Measurements from ENCODE around the gene DCLK1.

The DCLK1 gene

GRCh38 chr13:36163286-36163685 lies 32.1 kb upstream of the DCLK1 start:
- TF ChIP-seq, protein P1, sequence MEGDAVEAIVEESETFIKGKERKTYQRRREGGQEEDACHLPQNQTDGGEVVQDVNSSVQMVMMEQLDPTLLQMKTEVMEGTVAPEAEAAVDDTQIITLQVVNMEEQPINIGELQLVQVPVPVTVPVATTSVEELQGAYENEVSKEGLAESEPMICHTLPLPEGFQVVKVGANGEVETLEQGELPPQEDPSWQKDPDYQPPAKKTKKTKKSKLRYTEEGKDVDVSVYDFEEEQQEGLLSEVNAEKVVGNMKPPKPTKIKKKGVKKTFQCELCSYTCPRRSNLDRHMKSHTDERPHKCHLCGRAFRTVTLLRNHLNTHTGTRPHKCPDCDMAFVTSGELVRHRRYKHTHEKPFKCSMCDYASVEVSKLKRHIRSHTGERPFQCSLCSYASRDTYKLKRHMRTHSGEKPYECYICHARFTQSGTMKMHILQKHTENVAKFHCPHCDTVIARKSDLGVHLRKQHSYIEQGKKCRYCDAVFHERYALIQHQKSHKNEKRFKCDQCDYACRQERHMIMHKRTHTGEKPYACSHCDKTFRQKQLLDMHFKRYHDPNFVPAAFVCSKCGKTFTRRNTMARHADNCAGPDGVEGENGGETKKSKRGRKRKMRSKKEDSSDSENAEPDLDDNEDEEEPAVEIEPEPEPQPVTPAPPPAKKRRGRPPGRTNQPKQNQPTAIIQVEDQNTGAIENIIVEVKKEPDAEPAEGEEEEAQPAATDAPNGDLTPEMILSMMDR (IDR thresholded peaks at IDR 0.05; ENCODE audit: borderline replicate concordance, insufficient read depth, low read depth, low read length), result no peak
- H3K4me3 ChIP-seq (ENCODE audit: low read depth, low read length), result no peak overlapping the region

DNA sequence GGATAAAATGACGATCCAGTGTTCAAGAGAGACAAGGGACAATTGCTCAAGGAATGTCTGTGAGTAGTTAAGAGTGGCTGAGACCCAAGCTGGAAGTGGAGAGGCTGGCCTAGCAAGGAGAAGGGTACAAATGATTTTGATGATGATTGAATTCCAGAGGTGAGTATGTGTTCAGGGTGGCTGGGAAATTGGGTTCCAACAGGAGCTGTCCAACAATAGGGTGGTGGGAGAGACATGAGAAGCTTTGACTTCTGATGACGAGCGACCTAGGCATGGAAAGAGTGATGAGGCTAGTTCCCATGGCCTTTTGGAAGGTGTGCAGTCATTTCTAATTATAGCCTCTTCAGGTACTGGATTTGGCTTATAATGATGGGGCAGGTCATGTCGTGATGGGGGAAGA lies 29.1 kb upstream of the DCLK1 start:
- TF ChIP-seq, protein P1 (IDR thresholded peaks at IDR 0.05; ENCODE audit: borderline replicate concordance, insufficient read depth, low read depth, low read length), result no peak
- H3K4me3 ChIP-seq (ENCODE audit: low read depth, low read length), result no peak overlapping the region

- TF ChIP-seq, protein P1 (IDR thresholded peaks at IDR 0.05; ENCODE audit: borderline replicate concordance, insufficient read depth, low read depth, low read length), result no peak
- H3K4me3 ChIP-seq (ENCODE audit: low read depth, low read length), result no peak overlapping the region
Observed at GRCh38 chr13:36158611-36159010, 27.4 kb upstream of the DCLK1 start.

- no peak overlapping the region for H3K4me3 ChIP-seq (ENCODE audit: low read depth, low read length)
- TF ChIP-seq, protein P1 (IDR thresholded peaks at IDR 0.05; ENCODE audit: borderline replicate concordance, insufficient read depth, low read depth, low read length), result no peak
Observed at GRCh38 chr13:36157480-36157879, 26.3 kb upstream of the DCLK1 start.

DNA sequence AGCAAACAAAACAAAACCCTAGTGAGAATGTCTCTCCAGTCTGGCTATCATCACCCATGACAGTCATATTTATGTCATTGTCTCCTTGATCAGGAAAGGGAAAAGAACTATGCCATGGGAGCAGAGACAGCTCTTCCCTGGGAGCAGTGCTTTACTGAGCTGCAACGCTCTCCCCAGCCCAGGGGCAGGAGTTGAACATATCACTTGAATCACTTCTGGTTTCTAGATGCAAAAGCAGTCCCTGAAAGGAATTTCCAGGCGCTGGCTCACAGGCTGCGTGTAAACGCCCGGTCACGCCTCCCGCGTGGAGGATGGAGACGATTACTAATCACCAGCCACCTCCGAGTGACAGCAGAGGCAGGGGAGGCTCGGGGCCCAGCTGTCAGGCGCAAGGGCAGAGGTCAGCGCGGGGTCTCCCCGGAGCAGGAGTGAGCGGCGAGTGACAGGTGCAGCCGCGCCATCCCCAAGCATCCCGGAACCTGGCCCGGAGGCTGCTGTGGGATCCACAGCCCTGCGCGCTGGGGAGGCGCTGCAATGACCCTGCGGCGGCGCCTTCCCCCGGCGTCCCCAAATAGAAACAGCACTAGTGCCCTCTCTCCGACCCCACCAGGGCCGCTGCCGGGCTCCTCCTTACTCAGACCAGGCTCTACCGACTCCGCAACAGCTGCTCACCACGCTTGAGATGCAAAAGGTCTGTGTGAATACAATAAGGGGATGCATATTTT lies 23.5 kb upstream of the DCLK1 start:
- H3K4me3 ChIP-seq (ENCODE audit: low read depth, low read length), result no peak overlapping the region
- TF ChIP-seq, protein P1 (IDR thresholded peaks at IDR 0.05; ENCODE audit: borderline replicate concordance, insufficient read depth, low read depth, low read length), result no peak

- TF ChIP-seq, protein P1 (IDR thresholded peaks at IDR 0.05; ENCODE audit: borderline replicate concordance, insufficient read depth, low read depth, low read length), result no peak
- no peak overlapping the region for H3K4me3 ChIP-seq (ENCODE audit: low read depth, low read length)
Observed at GRCh38 chr13:36151591-36151990, 20.4 kb upstream of the DCLK1 start.

DNA sequence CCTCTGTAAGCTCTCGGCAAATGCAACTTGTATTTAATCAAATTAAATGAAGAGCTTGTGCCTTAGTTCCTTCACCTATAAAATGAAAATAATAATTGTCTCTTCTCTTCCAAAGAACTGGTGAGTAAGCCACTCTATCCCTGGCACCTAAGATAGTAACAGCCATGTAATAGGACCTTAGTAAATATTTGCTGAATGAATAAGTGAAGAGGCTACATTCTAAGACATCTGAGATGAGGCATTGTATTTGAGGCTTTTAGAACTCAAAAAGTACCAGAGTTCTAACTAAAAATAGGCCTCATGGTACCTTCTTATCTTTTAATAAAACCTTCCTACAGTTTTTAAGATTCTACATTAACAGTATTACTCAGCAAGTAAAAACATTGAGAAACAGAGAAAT lies 17.3 kb upstream of the DCLK1 start:
- TF ChIP-seq, protein P1 (IDR thresholded peaks at IDR 0.05; ENCODE audit: borderline replicate concordance, insufficient read depth, low read depth, low read length), result no peak
- H3K4me3 ChIP-seq (ENCODE audit: low read depth, low read length), result no peak overlapping the region
